ENCODE results near the gene COX14.

COX14 gene

DNA sequence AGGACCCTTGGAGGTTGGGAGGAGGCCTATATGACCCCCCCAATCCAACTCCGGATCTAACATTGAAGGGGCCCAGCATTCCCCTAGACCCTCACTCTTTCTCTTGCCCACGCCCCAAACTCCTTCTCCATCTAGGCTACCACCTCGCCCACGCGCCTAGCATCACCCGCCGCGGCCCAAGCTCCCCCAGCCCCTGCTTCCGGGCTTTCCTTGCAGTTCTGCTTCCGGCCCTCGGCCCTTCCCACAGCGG, 54.7 kb downstream of the COX14 start:
- no peak for DNase-seq

DNA sequence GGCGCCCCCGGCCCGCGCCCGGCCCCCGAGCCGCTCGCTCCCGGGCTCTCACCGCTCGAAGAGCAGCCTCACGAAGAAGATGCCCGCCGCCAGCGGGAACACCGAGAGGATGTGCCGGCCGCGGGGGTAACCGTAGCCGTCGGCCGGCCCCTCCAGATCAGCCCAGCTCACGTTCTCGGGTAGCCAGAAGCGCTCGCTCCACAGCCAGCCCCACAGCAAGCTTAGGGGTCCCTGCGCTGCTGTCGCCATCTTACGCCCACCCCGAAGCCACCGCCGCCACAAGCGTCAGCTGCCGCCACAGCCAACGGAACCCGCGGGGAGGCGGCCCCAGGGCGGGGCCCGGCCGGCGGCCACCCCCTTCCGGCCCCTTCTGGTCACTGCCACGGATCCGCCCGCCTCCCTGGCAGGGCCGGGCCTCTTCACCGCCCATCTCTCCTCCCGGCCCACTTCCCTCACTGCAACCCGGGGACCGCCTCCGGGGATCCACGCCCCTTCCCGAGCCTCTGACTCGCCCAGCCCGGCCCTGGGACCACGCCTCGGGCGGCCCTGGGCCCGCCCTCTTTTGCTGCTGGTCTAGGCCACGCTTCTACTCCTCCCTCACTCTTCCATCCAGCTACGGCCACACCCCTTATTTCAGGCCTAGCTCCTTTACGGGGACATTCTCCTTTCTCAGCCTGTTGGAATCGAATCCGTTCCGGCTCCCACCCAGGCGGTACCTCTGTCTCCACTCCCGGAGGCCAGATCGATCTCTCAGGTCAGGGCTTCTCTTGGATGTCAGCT, 55.2 kb downstream of the COX14 start, which contains the start of gene CERS5:
CERS5 (minus strand) TSS at position 321 of the 780 bp plus-strand sequence; CDS start at position 249, 72 bp downstream.
- DNase-seq, result peak; percentile 86
